HepG2 (cell line): ENCODE results near the gene ATP6V0E2. TPM values are rescaled to one million over a fixed set of nuclear protein-coding genes. Genes with fewer than 3 reads are reported as not detected.
A peak's percentile ranks its signal among the peaks of the same experiment; 100 is the strongest.

Experiments
- CREM ChIP-seq, 2 experiments: sonication (generic) in 1 of 2; formaldehyde crosslinking in 1 of 2; IDR thresholded peaks; 2 replicates each; pipeline versions ENCODE4 v1.4.0 to v1.6.1; 2016 to 2020; ENCODE audit warnings: antibody characterized with exemption in 1 of 2, mild to moderate bottlenecking in 1 of 2, missing genetic modification reagents in 1 of 2
- DMTF1 ChIP-seq: sonication (generic); formaldehyde crosslinking; IDR thresholded peaks from 2 replicates; pipeline ENCODE4 v1.4.0; 2020; ENCODE audit warnings: mild to moderate bottlenecking, missing genetic modification reagents
- FLYWCH1 ChIP-seq: sonication (generic); formaldehyde crosslinking; IDR thresholded peaks from 2 replicates; pipeline ENCODE4 v1.8.1; 2023; ENCODE audit warnings: mild to moderate bottlenecking, missing genetic modification reagents
- HOXA9 ChIP-seq: sonication (generic); formaldehyde crosslinking; IDR thresholded peaks from 2 replicates; pipeline ENCODE4 v1.8.1; 2022; ENCODE audit warnings: missing genetic modification reagents, mild to moderate bottlenecking, moderate library complexity, borderline replicate concordance
- MED13 ChIP-seq: sonication (generic); formaldehyde crosslinking; IDR thresholded peaks from 2 replicates; pipeline ENCODE4 v1.5.0; 2020; ENCODE audit warnings: missing genetic modification reagents
- MLLT10 ChIP-seq: sonication (generic); formaldehyde crosslinking; IDR thresholded peaks from 2 replicates; pipeline ENCODE4 v1.4.0; 2020; ENCODE audit warnings: missing genetic modification reagents
- NFIC ChIP-seq: IDR thresholded peaks from 2 replicates; pipeline ENCODE4 v1.6.1; 2012; ENCODE audit warnings: mild to moderate bottlenecking, low read length, inconsistent platforms
- PATZ1 ChIP-seq: sonication (generic); formaldehyde crosslinking; IDR thresholded peaks from 2 replicates; pipeline ENCODE4 v1.4.0; 2020; ENCODE audit warnings: missing genetic modification reagents
- POGK ChIP-seq: sonication (generic); formaldehyde crosslinking; conservative IDR thresholded peaks from 2 replicates; pipeline ENCODE4 v1.8.0; 2022; ENCODE audit warnings: mild to moderate bottlenecking, moderate library complexity, missing genetic modification reagents
- PPARG ChIP-seq: conservative IDR thresholded peaks from 2 replicates; pipeline ENCODE4 v1.6.1; 2016; ENCODE audit warnings: missing biosample characterization, missing genetic modification reagents
- SP2 ChIP-seq: sonication (generic); formaldehyde crosslinking; IDR thresholded peaks from 2 replicates; pipeline ENCODE4 v1.5.1; 2020; ENCODE audit warnings: mild to moderate bottlenecking, missing genetic modification reagents
- UBTF ChIP-seq: sonication (generic); formaldehyde crosslinking; IDR thresholded peaks from 2 replicates; pipeline ENCODE4 v1.4.0; 2020; ENCODE audit warnings: mild to moderate bottlenecking, missing genetic modification reagents
- ZBTB25 ChIP-seq: IDR thresholded peaks from 2 replicates; pipeline ENCODE4 v1.6.1; 2018; ENCODE audit warnings: missing genetic modification reagents
- ZFAT ChIP-seq: sonication (generic); formaldehyde crosslinking; conservative IDR thresholded peaks from 2 replicates; pipeline ENCODE4 v1.8.1; 2023; ENCODE audit warnings: missing genetic modification reagents, inconsistent platforms
- ZFP1 ChIP-seq: IDR thresholded peaks from 2 replicates; pipeline ENCODE4 v1.6.1; 2016
- ZNF124 ChIP-seq: sonication (generic); formaldehyde crosslinking; IDR thresholded peaks from 2 replicates; pipeline ENCODE4 v1.4.0; 2020; ENCODE audit warnings: missing genetic modification reagents
- ZNF567 ChIP-seq: sonication (generic); formaldehyde crosslinking; IDR thresholded peaks from 2 replicates; pipeline ENCODE4 v1.8.1; 2023; ENCODE audit warnings: mild to moderate bottlenecking, missing genetic modification reagents, borderline replicate concordance
- ZNF709 ChIP-seq: sonication (generic); formaldehyde crosslinking; IDR thresholded peaks from 2 replicates; pipeline ENCODE4 v1.5.0; 2020; ENCODE audit warnings: mild to moderate bottlenecking, missing genetic modification reagents
- polyA plus RNA-seq, 8 experiments: library from polyadenylated mRNA; depleted of rRNA in 3 of 8; stranded (reverse) in 7 of 8; unstranded in 1 of 8; fragments of >200 nt; fragmentation: Illumina TruSeq in 4 of 8; extraction: Trizol in 4 of 8; gene quantifications; 2 replicates each; pipeline versions ENCODE4 v1.2.1 to v1.2.3, GENCODE V29; 2011 to 2016; ENCODE audit warnings: low read depth in 4 of 8, missing spikeins in 1 of 8, mixed read lengths in 1 of 8; ENCODE audit not compliant: insufficient read depth in 1 of 8
- total RNA-seq, 5 experiments: library from RNA; depleted of rRNA; stranded (reverse); fragments of >200 nt; fragmentation: Illumina TruSeq; extraction: Trizol; gene quantifications; 2 replicates each; pipeline ENCODE4 v1.2.3, GENCODE V29; 2016; ENCODE audit warnings: low read depth in 1 of 5

Gene ATP6V0E2
- total and polyA plus RNA-seq, 2 of the 13 experiments (the other 11 are each of a cell fraction or from before 2014, with no cell fraction given), result 36.8 to 203 TPM

- TF ChIP-seq ZBTB25 (CRISPR knock-in tag), result peak; percentile 92
- TF ChIP-seq ZNF709 (CRISPR knock-in tag), result peak; percentile 94
- peak; percentile 92 for TF ChIP-seq ZNF124
- TF ChIP-seq HOXA9, result no peak
- no peak for TF ChIP-seq MED13 (CRISPR knock-in tag)
- no peak for TF ChIP-seq PPARG
- no peak for TF ChIP-seq FLYWCH1 (CRISPR knock-in tag)
- no peak for TF ChIP-seq DMTF1
- peak; percentile 95 for TF ChIP-seq UBTF (CRISPR knock-in tag)
- TF ChIP-seq ZFP1 (CRISPR knock-in tag), result no peak; the same call in 1 of the 2 replicates
- TF ChIP-seq POGK (CRISPR knock-in tag), result peak; percentile 82
- 0 out of 2 replicates have a peak, but pooled peaks have one; percentile 12 for TF ChIP-seq ZFAT
- TF ChIP-seq NFIC, result no peak
- peak; percentile 91 for TF ChIP-seq CREM (IDR thresholded peaks at IDR 0.05)
- TF ChIP-seq CREM (CRISPR knock-in tag; IDR thresholded peaks at IDR 0.05), result no peak
- peak; percentile 54 for TF ChIP-seq SP2
- TF ChIP-seq MLLT10, result no peak
- TF ChIP-seq PATZ1 (CRISPR knock-in tag), result peak; percentile 94
- TF ChIP-seq ZNF567 (CRISPR knock-in tag), result peak; percentile 84; the same call in 1 of the 2 replicates
These were observed 35.4 kb upstream of the ATP6V0E2 start, which contains the start of gene ZNF862 (continued) for GRCh38 chr7:149838224-149838991.
